Stimulated activated CD4-positive, alpha-beta T cell treated with anti-CD3 and anti-CD28 coated beads, Interleukin-1b, Interleukin-23, amount 100 ng/mL, for 24 hours (primary cell): ENCODE measurements around the gene KLHL7.
"Not testable (repeated sequence)": the region's sequence is repeated elsewhere in the genome, so short reads cannot be mapped to it uniquely, and the experiment has no call there.

ENCODE experiments used
- DNase-seq, 4 experiments: peaks; one replicate each; pipeline ENCODE4 v3.0.0-alpha.2; 2020; ENCODE audit warnings: low read depth in 4 of 4, low spot score in 1 of 4

The KLHL7 gene

GRCh38 chr7:23107781-23108180 lies 2.2 kb downstream of the KLHL7 start:
- DNase-seq: no peak

GRCh38 chr7:23108995-23109394 lies 3.4 kb downstream of the KLHL7 start:
- DNase-seq: no peak

GRCh38 chr7:23109470-23109869 lies 3.9 kb downstream of the KLHL7 start:
- DNase-seq: no peak

GRCh38 chr7:23114896-23115295 lies 9.3 kb downstream of the KLHL7 start:
- DNase-seq: no peak

GRCh38 chr7:23115991-23116390 lies 10.4 kb downstream of the KLHL7 start:
- DNase-seq: no peak

GRCh38 chr7:23117841-23118240 lies 12.3 kb downstream of the KLHL7 start:
- DNase-seq: no peak

- no peak for DNase-seq
Measured at GRCh38 chr7:23120106-23120505, 14.5 kb downstream of the KLHL7 start.

- DNase-seq: no peak
Measured at GRCh38 chr7:23121165-23121564, 15.6 kb downstream of the KLHL7 start.

GRCh38 chr7:23123007-23123406 lies 17.4 kb downstream of the KLHL7 start:
- DNase-seq: no peak

GRCh38 chr7:23123465-23123864 lies 17.9 kb downstream of the KLHL7 start:
- DNase-seq: no peak

GRCh38 chr7:23129036-23129435 lies 23.5 kb downstream of the KLHL7 start:
- DNase-seq: no peak

GRCh38 chr7:23131799-23132198 lies 26.2 kb downstream of the KLHL7 start:
- DNase-seq: not testable (repeated sequence)

GRCh38 chr7:23133797-23134196 lies 28.2 kb downstream of the KLHL7 start:
- no peak for DNase-seq

GRCh38 chr7:23135755-23136154 lies 30.2 kb downstream of the KLHL7 start:
- DNase-seq: no peak

- no peak for DNase-seq
Measured at GRCh38 chr7:23136216-23136615, 30.6 kb downstream of the KLHL7 start.

- no peak for DNase-seq
Measured at GRCh38 chr7:23157679-23158078, 52.1 kb downstream of the KLHL7 start.

- no peak for DNase-seq
Measured at GRCh38 chr7:23158546-23158945, 53.0 kb downstream of the KLHL7 start.

- no peak for DNase-seq
Measured at GRCh38 chr7:23161482-23161881, 55.9 kb downstream of the KLHL7 start.

GRCh38 chr7:23164846-23165245 lies 59.3 kb downstream of the KLHL7 start:
- no peak for DNase-seq

- DNase-seq: no peak
Measured at GRCh38 chr7:23165316-23165715, 59.7 kb downstream of the KLHL7 start.

GRCh38 chr7:23167691-23168090 lies 62.1 kb downstream of the KLHL7 start:
- no peak for DNase-seq

- no peak for DNase-seq
Measured at GRCh38 chr7:23168111-23168885, 62.7 kb downstream of the KLHL7 start.

- DNase-seq: no peak
Measured at GRCh38 chr7:23175938-23176337, 70.4 kb downstream of the KLHL7 start.
